ENCODE results near the gene BTBD7. TPM values are rescaled to one million over a fixed set of nuclear protein-coding genes. Genes with fewer than 3 reads are reported as not detected.

Gene BTBD7
- total RNA-seq, 1 donor from 2014 or later, result 18.1 TPM

- no peak for DNase-seq (ENCODE audit: low read depth in 2 of 2)
Measured at GRCh38 chr14:93195316-93195999, 137.4 kb downstream of the BTBD7 start.

Other genes with a start within 250 kb of the BTBD7 start
- 9.6 and 19.5 TPM in 2 replicates for gene ITPK1, start 217.1 kb downstream of the BTBD7 start, total RNA-seq
- 19.0 and 34.0 TPM in 2 replicates for gene MOAP1, start 148.1 kb downstream of the BTBD7 start, total RNA-seq
- 9.9 and 13.8 TPM in 2 replicates for gene LYSET, start 147.7 kb downstream of the BTBD7 start, total RNA-seq
- gene GON7, start 126.0 kb downstream of the BTBD7 start, total RNA-seq, result 10.1 and 14.6 TPM in 2 replicates
- gene UBR7, start 125.8 kb downstream of the BTBD7 start, total RNA-seq, result 38.7 and 49.9 TPM in 2 replicates
- gene COX8C, start 14.1 kb upstream of the BTBD7 start, total RNA-seq, result not detected in 2 replicates
- under 0.01 TPM in 1 of 2 replicates, not detected in the other for gene UNC79, start 97.9 kb upstream of the BTBD7 start, total RNA-seq